ENCODE measurements around the gene CNOT3.
"Not testable (repeated sequence)": the region's sequence is repeated elsewhere in the genome, so short reads cannot be mapped to it uniquely, and the experiment has no call there.

CNOT3 gene

GRCh38 chr19:54137699-54138488 is at the start of gene CNOT3:
Gene CNOT3 (plus strand): TSS chr19:54137762. CDS start chr19:54142979, 5,217 bp downstream.
- DNase-seq (ENCODE audit: extremely low spot score): peak; percentile 40
- ChIA-PET CTCF (interaction anchor here (0.9 to 1.5 kb wide), 5 partner anchors 9 to 33 kb away, joined by 3 to 12 read pairs (median 3); partner anchors contain the start of genes LENG1, PRPF31 and TFPT), POLR2A (interaction anchor here (0.6 to 1.7 kb wide), 11 partner anchors 13 to 311 kb away, joined by 4 to 18 read pairs (median 7); partner anchors contain the start of genes LENG1, LENG8, MBOAT7 and MYADM)
- no peak for TF ChIP-seq CTCF (IDR thresholded peaks at IDR 0.05; ENCODE audit: control extremely low read depth, extremely low read depth, low read depth, missing control alignments)

GRCh38 chr19:54094426-54095000 is 43.0 kb upstream of the CNOT3 start:
- ChIA-PET POLR2A (no interaction called here), CTCF (interaction anchor here (2.1 kb wide), 1 partner anchor 71 kb away, joined by 6 read pairs; no protein-coding TSS in a partner anchor)
- DNase-seq (ENCODE audit: extremely low spot score): no peak
- TF ChIP-seq CTCF (IDR thresholded peaks at IDR 0.05; ENCODE audit: control extremely low read depth, extremely low read depth, low read depth, missing control alignments): no peak

- TF ChIP-seq CTCF (IDR thresholded peaks at IDR 0.05; ENCODE audit: control extremely low read depth, extremely low read depth, low read depth, missing control alignments): no peak
- DNase-seq (ENCODE audit: extremely low spot score): no peak
- ChIA-PET CTCF (interaction anchor here (2.1 kb wide), 1 partner anchor 71 kb away, joined by 6 read pairs; no protein-coding TSS in a partner anchor), POLR2A (no interaction called here)
Measured at GRCh38 chr19:54095136-54095858, 42.3 kb upstream of the CNOT3 start.

- CTCF ChIA-PET: interaction anchor here (2.1 kb wide), 1 partner anchor 72 kb away, joined by 6 read pairs; no protein-coding TSS in a partner anchor
- DNase-seq (ENCODE audit: extremely low spot score): peak; percentile 52
- POLR2A ChIA-PET: not testable (repeated sequence)
Measured at GRCh38 chr19:54095859-54096616, 41.5 kb upstream of the CNOT3 start.

GRCh38 chr19:54096617-54097106 is 40.9 kb upstream of the CNOT3 start:
- CTCF ChIA-PET: interaction anchor here (1.0 to 2.1 kb wide), 2 partner anchors 73 to 304 kb away, joined by 3 to 6 read pairs; no protein-coding TSS in a partner anchor
- POLR2A ChIA-PET: interaction anchor here (0.7 kb wide), 1 partner anchor 1510 kb away, joined by 5 read pairs; no protein-coding TSS in a partner anchor

More at GRCh38 chr19:54096617-54097106, 40.9 kb upstream of the CNOT3 start:
- TF ChIP-seq CTCF (IDR thresholded peaks at IDR 0.05; ENCODE audit: control extremely low read depth, extremely low read depth, low read depth, missing control alignments): peak; percentile 20
- DNase-seq (ENCODE audit: extremely low spot score): peak; percentile 25
